ENCODE measurements around the gene MLEC. TPM values are rescaled to one million over a fixed set of nuclear protein-coding genes. Genes with fewer than 3 reads are reported as not detected.

MLEC gene
- total and polyA plus RNA-seq, 9 of the 15 experiments (the other 6 are each of a cell fraction or from before 2014, with no cell fraction given), result 18.5 to 108 (median 57.8) TPM

GRCh38 chr12:120751389-120751788 lies 64.4 kb downstream of the MLEC start (continued):
- peak; percentile 23; the same call in 1 of the 2 replicates for TF ChIP-seq TFAP4 (CRISPR knock-in tag; IDR thresholded peaks at IDR 0.05; ENCODE audit: borderline replicate concordance)
- no peak for TF ChIP-seq MCM2 (IDR thresholded peaks at IDR 0.05; ENCODE audit: low read depth)
- no peak for TF ChIP-seq ZZZ3 (IDR thresholded peaks at IDR 0.05)
- TF ChIP-seq ZNF75A (CRISPR knock-in tag; IDR thresholded peaks at IDR 0.05), result no peak
- TF ChIP-seq CTBP1 (IDR thresholded peaks at IDR 0.05; ENCODE audit: borderline replicate concordance), result peak; percentile 75
- TF ChIP-seq SRSF9 (IDR thresholded peaks at IDR 0.05; ENCODE audit: borderline replicate concordance, low read depth, low read length), result no peak
- TF ChIP-seq SNAPC5 (CRISPR knock-in tag; IDR thresholded peaks at IDR 0.05), result no peak
- TF ChIP-seq MAX (CRISPR knock-in tag; IDR thresholded peaks at IDR 0.05), result no peak
- TF ChIP-seq PRPF4 (IDR thresholded peaks at IDR 0.05; ENCODE audit: insufficient read depth, low read depth, low read length, poor library complexity, severe bottlenecking), result no peak
- TF ChIP-seq CCNT2 (IDR thresholded peaks at IDR 0.05; ENCODE audit: borderline replicate concordance, extremely low read depth, insufficient read length, low read depth, low read length), result no peak
- TF ChIP-seq ZNF76 (CRISPR knock-in tag; IDR thresholded peaks at IDR 0.05; ENCODE audit: borderline replicate concordance), result no peak
- no peak for TF ChIP-seq ZNF696 (CRISPR knock-in tag; conservative IDR thresholded peaks at IDR 0.05)
- TF ChIP-seq PURB (CRISPR knock-in tag; IDR thresholded peaks at IDR 0.05; ENCODE audit: low read depth), result no peak
- TF ChIP-seq CLOCK (CRISPR knock-in tag; IDR thresholded peaks at IDR 0.05; ENCODE audit: borderline replicate concordance), result no peak
- TF ChIP-seq ZNF445 (CRISPR knock-in tag; IDR thresholded peaks at IDR 0.05; ENCODE audit: low read depth), result no peak
- TF ChIP-seq TFAM (CRISPR knock-in tag; conservative IDR thresholded peaks at IDR 0.05), result no peak
- TF ChIP-seq ZNF24 (IDR thresholded peaks at IDR 0.05), result no peak
- peak; percentile 83 for TF ChIP-seq ZNF316 (IDR thresholded peaks at IDR 0.05)
- no peak for TF ChIP-seq CREBBP (IDR thresholded peaks at IDR 0.05; ENCODE audit: low read depth, low read length)
- no peak for TF ChIP-seq MLLT1 (IDR thresholded peaks at IDR 0.05)
- TF ChIP-seq ZNF436 (CRISPR knock-in tag; IDR thresholded peaks at IDR 0.05), result no peak
- no peak for TF ChIP-seq HLTF (IDR thresholded peaks at IDR 0.05)
- TF ChIP-seq ZNF830 (CRISPR knock-in tag; IDR thresholded peaks at IDR 0.05), result no peak
- TF ChIP-seq NBN (IDR thresholded peaks at IDR 0.05; ENCODE audit: low read depth), result no peak
- no peak for TF ChIP-seq HDAC1 (IDR thresholded peaks at IDR 0.05)
